LoVo (cell line): Measurements from ENCODE around the gene CD101.

Experiments used
- DNase-seq: peaks from one replicate; pipeline ENCODE4 v3.0.0-alpha.2; 2016; ENCODE audit warnings: low spot score

The CD101 gene

DNA sequence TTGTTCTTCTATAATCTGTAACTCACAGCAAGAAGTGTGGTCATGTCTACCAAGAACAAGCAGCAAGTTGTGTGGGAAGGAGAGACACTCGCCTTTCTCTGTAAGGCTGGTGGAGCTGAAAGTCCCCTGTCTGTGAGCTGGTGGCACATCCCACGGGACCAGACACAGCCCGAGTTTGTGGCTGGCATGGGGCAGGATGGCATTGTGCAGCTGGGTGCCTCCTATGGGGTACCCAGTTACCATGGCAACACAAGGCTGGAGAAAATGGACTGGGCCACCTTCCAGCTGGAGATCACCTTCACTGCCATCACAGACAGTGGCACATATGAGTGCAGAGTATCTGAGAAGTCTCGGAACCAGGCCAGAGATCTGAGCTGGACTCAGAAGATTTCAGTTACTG, 15.5 kb downstream of the CD101 start:
- no peak for DNase-seq

DNA sequence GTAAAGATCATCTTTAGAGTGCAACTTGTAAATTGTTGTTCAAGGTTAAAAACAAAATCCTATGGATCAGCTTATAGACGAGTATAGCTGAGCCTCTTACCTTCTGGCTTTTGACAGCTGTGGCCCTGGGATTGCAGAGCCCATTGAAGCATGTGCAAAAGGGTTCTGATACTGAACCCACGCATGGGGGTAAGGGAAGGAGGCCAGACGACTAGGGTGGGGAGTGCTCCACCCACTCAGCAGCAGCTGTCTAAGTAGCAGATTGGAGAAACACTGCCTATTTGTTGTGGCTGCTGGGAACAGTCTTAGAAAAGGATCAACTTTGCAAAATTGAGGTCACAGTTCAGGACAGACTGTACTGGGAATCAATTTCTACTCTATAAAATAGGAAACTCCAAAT, 16.1 kb downstream of the CD101 start:
- no peak for DNase-seq

DNA sequence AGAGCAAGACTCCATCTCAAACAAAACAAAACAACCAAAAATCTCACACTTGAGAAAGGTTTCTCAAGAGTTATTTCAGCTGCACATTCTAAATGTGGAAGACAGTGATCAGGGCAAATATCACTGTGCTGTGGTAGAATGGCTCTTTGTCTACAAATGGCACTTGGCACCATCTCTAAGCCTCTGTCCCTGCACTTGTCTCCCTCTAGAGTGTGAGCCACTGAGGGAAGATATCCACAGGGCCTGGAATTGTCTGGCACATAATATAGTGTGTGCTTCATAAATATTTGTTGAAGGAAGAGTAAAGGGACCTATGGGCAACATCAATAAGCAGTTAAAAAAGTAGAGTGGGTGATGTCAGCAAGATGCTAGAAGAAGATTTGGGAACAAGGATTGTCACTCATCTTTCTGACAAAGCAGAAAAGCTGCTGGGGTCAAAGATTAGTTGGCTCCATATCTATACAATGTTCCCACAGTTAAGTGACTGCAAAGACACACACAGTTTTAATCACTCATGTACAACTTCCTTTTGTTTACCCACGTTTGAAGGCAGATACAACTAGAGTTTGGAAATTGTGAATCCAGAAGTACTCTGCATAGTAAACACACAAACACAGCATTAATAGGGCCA, 19.1 kb downstream of the CD101 start:
- DNase-seq: no peak

DNA sequence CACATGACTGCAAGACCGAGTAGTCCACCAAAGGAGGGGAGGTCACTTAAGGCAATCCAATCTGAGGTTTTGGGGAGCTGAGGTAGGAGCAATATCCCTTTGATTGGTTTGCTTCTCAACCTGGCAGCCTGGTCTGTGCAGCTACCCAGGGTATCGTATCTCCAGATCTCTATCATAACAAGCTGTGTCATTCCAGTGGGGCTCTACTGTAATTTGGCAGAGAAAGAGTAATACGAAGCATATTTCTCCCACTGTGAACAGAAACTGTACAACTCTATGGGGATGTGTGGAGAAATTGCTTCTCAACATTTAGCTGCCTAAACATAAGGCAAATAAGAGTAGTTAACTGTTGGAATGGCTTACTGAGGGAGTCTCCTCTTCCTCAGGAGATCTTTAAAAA, 20.6 kb downstream of the CD101 start:
- no peak for DNase-seq

DNA sequence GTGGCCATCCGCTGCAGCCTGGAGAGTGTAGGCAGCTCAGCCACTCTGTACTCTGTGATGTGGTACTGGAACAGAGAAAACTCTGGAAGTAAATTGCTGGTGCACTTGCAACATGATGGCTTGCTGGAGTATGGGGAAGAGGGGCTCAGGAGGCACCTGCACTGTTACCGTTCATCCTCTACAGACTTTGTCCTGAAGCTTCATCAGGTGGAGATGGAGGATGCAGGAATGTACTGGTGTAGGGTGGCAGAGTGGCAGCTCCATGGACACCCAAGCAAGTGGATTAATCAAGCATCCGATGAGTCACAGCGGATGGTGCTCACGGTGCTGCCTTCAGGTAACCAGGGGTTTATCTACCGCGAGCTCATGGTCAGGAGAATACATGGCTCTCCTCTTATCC, 24.0 kb downstream of the CD101 start:
- no peak for DNase-seq

DNA sequence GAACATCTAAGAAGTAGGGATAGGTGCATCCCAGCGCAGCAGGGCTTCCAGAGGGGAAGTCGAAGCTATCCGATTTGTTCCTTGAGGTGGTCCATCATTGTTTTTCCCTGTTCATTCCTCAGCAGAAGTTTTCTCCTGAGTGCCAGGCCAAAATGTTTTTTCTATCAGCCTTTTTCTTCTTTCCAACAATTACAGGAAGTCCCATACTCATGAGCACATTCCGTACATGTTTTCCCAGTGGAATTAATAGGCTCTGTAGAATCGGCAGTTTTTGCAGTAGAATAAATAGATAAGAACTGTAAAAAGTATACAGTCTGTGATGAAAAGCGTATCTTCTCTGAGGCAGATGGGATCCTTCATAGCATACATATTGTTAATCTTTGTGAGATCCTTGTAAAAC, 24.8 kb downstream of the CD101 start:
- DNase-seq: no peak

DNA sequence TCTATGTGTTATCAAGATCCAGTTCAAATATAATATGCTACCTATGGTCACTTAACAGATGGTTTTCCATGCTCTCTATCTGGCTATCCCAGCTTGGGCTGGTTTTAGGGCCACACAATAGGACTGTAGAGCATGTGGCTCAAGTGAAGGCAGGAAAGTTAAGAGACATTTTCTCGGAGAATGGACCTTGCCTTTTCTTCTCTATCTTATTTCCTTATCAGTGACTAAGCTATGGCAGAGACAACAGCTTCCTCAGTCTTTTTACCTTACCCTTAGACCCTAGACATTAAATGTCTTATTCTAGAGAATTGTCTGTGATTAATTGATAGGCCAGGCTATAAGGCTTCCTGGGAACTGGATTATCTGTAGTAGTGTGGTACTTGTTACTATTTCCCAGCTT, 28.1 kb downstream of the CD101 start:
- DNase-seq: no peak

DNA sequence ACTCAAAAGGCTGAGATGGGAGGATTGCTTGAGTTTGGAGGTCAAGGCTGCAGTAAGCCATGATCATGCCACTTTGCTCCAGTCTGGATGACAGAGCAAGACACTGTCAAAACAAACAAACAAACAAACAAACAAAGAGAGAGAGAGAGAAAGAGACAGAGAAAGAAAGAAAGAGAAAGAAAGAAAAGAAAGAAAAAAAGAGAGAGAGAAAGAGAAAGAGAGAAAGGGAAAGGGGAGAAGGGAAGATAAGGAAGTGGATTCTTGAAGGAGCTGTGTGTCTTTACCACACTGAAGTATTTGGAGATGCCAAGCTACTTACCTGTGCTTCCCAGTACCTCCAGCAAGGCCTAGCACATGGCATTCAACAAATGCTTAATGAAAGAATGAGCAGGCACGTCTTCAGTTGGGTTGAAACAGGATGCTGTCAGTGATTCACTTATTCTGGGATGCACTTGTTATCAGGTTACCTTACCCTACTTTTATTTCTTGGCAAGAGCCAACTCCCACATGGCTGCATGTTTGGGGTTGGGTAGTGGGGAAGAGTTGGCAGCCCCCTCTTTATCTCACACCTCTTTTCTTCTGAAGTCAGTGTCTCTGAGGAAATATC, 28.8 kb downstream of the CD101 start:
- DNase-seq: no peak

DNA sequence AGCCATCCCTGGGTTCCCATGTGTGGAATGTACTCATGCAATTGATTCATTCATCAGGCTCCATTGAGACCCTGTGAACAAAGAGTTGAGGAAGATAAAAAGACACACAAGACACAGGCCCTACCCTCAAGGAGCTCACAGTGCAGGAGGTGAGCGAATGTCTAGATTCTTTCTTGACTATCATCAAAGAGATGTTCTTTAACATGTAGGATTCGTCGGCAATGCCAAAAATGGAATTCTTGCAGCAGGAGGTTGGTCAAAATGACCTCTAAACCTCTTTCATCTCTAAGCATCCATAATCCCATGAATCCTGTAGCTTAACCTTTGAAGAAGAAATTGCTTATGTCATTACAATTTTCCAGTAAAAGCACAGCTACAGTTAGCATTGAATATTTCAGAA, 30.7 kb downstream of the CD101 start:
- no peak for DNase-seq

DNA sequence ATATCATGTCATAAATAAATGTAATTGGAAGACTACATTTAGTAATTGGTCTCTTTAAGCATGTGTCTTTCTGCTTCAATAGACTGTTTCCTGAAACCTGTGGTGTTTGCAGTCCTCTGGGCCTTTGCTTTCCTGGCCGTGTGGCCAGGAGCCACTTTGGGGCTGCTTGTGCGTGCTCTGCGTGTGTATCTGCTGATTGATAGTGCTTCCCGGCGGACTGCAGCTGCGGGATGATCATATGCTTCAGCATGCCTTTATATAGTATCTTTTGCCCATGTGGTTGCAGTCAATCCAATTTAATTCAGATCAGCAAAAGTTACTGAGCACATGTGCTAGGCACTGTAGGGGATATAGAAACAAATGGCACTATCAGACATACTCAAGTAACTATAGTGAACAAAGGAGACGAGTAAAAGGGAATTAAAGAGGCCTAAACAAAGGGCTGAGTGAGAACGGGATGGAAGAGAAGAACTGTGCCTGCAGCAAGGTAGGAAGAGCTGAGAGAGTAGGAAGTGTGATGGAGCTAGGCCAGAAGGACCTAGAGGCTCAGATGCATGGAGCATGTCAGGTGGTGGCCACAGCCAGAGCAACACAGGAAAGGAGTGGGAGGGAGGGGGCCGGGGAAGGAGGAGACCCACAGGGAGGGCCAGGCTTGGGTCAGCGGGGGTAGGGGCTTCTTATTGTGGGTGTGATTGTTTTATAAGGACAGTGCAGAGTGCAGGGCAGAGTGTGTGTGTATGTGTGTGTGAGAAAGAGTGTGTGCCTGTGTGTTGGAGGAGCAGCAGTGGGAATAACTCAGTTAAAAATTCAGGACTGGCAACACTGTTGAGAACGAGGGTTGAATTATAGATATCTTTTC, 31.4 kb downstream of the CD101 start:
- DNase-seq: no peak

DNA sequence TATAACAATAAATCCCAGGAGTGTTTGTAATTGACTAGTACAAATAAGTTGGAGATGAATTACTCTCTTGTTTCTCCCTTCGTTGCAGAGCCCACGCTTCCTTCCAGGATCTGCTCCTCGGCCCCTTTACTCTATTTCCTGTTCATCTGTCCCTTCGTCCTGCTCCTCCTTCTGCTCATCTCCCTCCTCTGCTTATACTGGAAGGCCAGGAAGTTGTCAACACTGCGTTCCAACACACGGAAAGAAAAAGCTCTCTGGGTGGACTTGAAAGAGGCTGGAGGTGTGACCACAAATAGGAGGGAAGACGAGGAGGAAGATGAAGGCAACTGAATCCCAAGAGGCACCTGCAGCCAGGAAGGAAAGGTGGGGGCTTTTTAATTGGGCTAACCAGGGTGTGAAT, 32.2 kb downstream of the CD101 start:
- DNase-seq: no peak

DNA sequence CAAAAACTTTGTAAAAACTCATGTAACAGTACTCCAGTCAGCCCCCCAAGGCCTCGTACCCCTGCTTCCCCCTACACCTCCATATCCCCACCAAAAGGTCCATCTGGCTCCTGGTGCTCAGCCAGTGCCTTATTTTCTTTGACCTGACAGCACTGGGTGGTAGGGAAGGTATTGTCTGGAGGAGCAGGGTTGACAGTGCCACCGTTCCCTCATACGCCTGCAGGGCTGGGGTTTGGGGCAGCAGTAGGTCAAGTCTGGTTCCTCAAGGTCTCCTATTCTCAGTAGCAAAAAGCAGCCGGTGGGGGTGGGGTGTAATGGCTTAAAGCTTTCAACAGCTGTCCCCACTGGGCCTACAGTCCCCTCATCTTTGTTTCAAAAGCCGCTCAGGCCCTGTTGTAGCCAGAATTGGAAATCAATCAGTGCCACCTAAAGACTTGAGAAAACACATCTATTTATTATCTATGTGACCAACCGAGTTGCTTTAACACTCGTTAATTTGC, 33.3 kb downstream of the CD101 start:
- no peak for DNase-seq

DNA sequence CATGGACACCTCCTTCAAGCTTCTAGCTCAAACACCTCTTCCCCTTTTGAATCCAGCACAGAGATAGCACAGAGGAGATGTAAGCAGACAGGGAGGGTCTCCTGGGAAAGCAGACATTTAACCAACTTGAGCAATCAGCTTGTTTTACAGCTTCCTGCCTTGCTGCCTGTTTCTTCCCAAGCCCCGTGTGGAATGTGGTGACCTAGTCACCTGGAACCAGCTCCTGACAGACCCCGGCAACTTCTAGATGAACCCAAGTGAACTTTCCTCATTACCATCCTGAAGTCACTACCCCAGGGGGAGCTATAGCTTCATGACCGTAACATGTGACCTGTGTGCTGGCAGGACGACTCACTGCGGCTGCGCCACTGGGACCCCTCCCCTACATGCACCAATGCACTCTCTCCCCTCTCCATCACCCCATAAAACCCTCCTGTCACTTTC, 34.5 kb downstream of the CD101 start:
- DNase-seq: no peak

DNA sequence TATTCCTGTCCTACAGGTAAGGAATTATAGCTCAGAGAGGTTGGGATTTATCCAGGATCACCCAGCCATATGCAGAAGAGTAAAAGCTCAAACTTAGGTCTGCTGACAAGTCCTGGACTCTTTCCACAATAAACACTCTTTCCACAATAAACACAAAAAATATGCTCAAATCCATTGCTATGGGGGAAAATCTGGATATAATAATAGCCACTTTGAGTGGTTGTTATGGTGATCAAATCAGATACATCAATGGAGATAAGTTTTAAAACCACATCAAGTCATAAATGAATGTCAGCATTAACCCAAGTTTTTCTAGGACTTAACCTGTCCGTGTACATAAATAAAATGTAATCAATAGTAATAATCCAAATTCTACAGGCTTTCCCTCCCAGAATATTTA, 36.2 kb downstream of the CD101 start:
- no peak for DNase-seq

DNA sequence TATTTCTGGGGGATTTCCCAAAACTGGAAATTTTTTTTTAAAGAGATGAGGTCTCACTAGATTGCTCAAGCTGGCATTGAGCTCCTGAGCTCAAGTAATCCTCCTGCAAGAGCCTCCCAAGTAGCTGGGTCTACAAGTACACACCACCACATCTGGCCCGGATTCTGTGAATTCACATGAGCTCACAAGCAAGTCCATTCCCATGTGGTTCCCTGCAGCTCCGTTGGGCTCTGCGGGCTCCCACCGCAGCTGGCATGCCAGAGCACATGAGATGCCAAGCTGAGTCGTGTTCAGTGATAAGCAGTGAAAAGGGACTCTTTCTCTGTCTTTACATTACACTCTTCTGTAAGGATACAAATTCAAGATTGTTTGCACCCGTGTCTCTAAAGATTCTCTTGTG, 36.7 kb downstream of the CD101 start:
- no peak for DNase-seq

DNA sequence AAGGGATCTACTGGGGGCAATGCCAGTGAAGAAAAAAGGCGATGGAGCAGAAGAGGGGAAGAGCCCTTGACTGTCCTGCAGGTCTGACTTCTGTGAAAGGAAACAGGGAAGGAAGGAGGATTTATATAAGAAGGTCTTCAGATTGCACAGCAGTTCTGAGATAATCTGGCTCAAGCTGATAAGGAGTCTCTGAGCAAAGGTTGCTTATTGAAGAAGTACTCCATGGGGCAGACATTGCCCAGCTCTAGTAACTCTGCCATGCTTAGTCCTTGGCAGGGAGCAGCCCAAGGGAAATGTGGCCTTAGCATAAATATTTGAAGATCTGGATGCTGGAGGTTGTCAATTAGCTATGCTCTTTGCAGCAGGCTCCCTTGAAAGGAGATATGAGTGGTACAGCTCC, 42.7 kb downstream of the CD101 start:
- no peak for DNase-seq

DNA sequence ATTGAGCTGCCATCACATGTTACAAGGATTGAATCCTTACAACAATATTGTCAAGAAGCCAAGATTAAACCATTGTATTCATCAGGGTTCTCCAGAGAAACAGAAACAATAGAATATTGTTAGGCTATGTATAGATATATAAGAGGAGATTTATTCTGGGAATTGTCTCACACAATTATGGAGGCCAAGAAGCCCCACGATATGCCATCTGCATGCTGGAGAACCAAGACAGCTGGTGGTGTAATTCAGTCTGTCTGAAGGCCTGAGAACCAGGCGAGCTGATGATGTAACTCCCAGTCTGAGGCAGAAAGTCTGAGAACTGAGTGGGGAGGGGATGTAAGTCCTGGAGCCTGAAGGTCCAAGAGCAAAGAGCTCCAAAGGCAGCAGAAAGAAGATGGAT, 44.1 kb downstream of the CD101 start:
- DNase-seq: no peak

DNA sequence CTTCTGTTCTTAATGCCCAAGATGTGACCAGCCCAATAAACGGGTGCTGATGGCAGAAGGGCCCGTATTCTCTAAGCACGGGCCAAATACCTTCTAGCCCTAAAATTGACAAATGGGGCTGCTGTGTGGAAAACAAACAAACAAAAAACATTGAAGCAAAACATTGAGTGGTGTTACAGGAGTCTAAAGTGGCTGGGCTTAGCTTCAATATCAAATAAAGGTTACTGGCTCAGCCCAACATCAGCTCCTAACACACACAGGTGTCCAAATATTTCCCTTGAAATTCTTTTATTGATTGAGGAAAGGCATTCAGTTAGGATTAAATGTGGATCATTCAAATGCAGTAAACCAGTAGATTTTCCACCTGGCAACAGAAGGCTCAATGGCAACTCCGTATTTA, 45.2 kb downstream of the CD101 start:
- DNase-seq: no peak

DNA sequence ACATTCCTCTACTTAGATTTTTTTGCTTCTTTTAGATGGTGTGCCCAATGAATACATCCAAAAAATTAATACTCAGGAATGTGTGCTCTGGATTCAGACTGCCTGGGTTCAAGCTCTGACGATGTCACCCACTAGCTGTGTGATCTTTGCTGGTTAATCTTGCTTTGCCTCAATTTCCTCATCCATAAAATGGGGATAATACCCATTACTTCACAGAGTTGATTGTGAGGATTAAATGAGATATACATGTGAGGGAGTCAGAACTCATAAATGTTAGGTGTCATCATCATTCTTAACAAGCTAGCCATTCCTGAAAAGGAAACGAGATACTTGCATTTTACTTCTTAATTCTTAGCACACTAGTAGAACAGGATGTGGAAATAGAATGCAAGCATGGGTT, 45.7 kb downstream of the CD101 start:
- DNase-seq: no peak

DNA sequence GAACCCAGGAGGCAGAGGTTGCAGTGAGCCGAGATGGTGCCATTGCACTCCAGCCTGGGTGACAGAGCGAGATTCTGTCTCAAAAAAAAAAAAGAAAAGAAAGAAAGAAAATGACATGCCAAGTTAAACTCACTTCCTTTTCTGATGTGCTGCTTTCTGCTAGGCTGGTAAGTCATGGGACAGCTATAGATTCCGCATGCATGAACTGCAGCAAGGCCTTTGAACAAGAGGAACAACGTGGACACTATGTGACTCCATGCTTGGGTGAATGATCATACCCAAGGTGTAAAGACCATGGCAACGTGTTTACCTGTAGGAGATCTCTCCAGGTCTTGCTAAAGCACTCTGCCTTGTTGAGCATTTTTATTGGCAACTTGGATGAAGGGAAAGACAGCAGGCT, 48.3 kb downstream of the CD101 start:
- DNase-seq: no peak

DNA sequence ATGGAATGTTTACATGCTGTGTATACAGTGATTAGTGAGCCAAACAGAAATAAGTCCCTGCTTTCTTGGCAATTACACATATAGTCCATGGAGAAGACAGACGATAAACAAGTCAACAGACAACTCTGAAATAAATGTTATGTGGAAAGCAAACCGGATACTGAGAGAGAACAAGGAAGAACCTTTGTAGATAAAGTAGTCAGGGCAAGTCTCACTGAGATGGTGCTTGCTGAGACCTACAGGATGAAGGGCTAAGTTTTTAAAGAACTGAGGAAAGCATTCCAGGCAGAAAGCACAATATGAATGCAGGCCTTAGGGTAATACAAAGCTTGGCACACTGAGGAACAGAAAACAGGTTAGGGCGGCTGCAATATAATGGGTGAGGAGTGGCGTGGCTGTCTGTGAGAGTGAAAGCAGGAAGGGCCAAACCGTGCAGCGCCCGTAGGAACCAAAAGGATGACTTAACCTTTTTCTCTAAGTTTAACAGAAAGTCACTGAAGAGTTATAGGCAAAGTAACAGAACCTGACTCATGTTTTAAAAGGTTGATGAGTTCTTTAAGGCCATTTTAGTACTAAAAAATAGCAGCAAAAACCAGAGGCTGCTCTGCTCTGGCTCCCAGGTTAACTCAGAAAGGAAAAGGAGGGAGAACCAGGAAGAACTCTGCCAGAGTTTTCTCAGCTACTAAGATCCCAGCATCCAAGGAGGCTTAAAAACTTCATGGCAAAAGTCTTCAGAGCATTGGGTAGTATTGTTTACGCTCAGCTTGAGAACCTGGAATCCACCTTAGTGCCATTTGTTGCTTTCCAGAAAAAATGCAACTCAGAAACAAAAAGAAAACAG, 49.9 kb downstream of the CD101 start:
- no peak for DNase-seq

DNA sequence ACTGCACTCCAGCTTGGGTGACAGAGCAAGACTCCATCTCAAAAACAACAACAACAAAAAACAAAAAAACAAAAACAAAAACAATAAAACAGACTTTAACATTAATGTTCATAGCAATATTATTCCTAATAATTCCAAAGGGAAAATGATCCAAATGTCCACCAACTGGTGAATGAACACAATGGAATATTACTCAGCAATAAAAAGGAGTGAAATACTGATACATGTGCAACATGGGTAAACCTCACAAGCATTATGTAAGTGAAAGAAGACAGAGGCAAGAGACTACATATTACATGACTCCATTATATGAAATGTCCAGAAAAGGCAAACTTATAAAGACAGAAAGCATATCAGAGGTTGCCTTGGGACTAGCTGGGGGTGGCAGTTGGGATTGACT, 52.5 kb downstream of the CD101 start:
- no peak for DNase-seq
